K562 (cell line): ENCODE data around the gene LPXN. TPM values are rescaled to one million over a fixed set of nuclear protein-coding genes. Genes with fewer than 3 reads are reported as not detected.
A peak's percentile ranks its signal among the peaks of the same experiment; 100 is the strongest.

ENCODE experiments used
- ATAC-seq: fragments of 200-7000 bp; cut with Tn5 transposase; 3 replicates; pipeline ENCODE4 v1.9.1; 2020; ENCODE audit warnings: moderate library complexity
- BruUV-seq: library from RNA; stranded (reverse); fragments of 400-500 nt; replicated peaks from 2 replicates; lab custom pipeline; 2021; lab: Mats Ljungman, UMichigan
- CTCF ChIA-PET: fragments of 300-600 bp; formaldehyde crosslinking; extraction: SDS; loops from one replicate; lab custom pipeline; 2021; ENCODE audit warnings: low intra/inter-chr PET ratio; lab: Yijun Ruan, JAX
- POLR2A ChIA-PET: fragments of 300-600, 350-650 bp; sonication (Branson Sonifier 250); formaldehyde crosslinking; extraction: SDS; loops from one replicate; lab custom pipeline; 2021; ENCODE audit warnings: antibody characterized with exemption, inconsistent platforms; lab: Yijun Ruan, JAX
- DNase-seq, 4 experiments: peaks; one replicate each; pipeline versions ENCODE4 v3.0.0 to v3.0.0-alpha.2; 2011 to 2018; ENCODE audit warnings: low spot score in 3 of 4, mixed read lengths in 3 of 4; ENCODE audit errors: extremely low read depth in 1 of 4
- FAIRE-seq: peaks from 2 replicates; lab custom pipeline; 2011; peaks lifted over from hg19 to GRCh38; lab: Jason Lieb, UNC
- H2AFZ ChIP-seq: 2 replicates; pipeline ENCODE4 v1.6.0; 2011; ENCODE audit warnings: low read depth, low read length, control low read depth, inconsistent platforms
- H3K27ac ChIP-seq: fragments of 200-600 bp; 3 replicates; pipeline ENCODE4 v1.8.0; 2011; ENCODE audit warnings: low read depth, mild to moderate bottlenecking, control low read depth, inconsistent platforms, low read length, moderate library complexity, mixed read lengths; ENCODE audit errors: extremely low read depth
- H3K27me3 ChIP-seq, 2 experiments: fragments of 300-600 bp in 1 of 2; 2 replicates in 1 of 2; 3 replicates in 1 of 2; pipeline versions ENCODE4 v1.6.0 to v1.8.0; 2011; ENCODE audit warnings: inconsistent platforms in 2 of 2, low read length in 2 of 2, mild to moderate bottlenecking in 1 of 2, mixed read lengths in 1 of 2, moderate library complexity in 1 of 2; ENCODE audit not compliant: control insufficient read depth in 2 of 2, insufficient read depth in 2 of 2
- H3K36me3 ChIP-seq: fragments of 300-600 bp; 3 replicates; pipeline ENCODE4 v1.8.0; 2011; ENCODE audit warnings: mild to moderate bottlenecking, low read length, inconsistent platforms; ENCODE audit not compliant: control insufficient read depth, insufficient read depth
- H3K4me1 ChIP-seq, 2 experiments: fragments of 200-600 bp in 1 of 2; replicated peaks in 1 of 2; 2 replicates in 1 of 2; 3 replicates in 1 of 2; pipeline versions ENCODE4 v1.5.1 to v1.8.0; 2011; ENCODE audit warnings: inconsistent platforms in 2 of 2, low read length in 2 of 2, mild to moderate bottlenecking in 1 of 2, mixed read lengths in 1 of 2, moderate library complexity in 1 of 2; ENCODE audit not compliant: control insufficient read depth in 2 of 2, insufficient read depth in 2 of 2
- H3K4me2 ChIP-seq: 2 replicates; pipeline ENCODE4 v1.6.1; 2011; ENCODE audit warnings: low read length, control low read depth, inconsistent platforms, mixed read lengths; ENCODE audit not compliant: insufficient read depth
- H3K4me3 ChIP-seq: fragments of 200-600 bp; sonication (generic), shearing (Covaris generic); 2 replicates; pipeline ENCODE4 v1.5.1; 2016; ENCODE audit warnings: control low read depth, inconsistent platforms
- H3K79me2 ChIP-seq: fragments of 200-600 bp; 3 replicates; pipeline ENCODE4 v1.8.0; 2011; ENCODE audit warnings: low read length, inconsistent platforms; ENCODE audit not compliant: control insufficient read depth, insufficient read depth
- H3K9ac ChIP-seq, 2 experiments: 2 replicates each; pipeline versions ENCODE4 v1.6.0 to v1.6.1; 2011; ENCODE audit warnings: low read depth in 2 of 2, low read length in 2 of 2, control low read depth in 1 of 2, inconsistent platforms in 1 of 2, mild to moderate bottlenecking in 1 of 2, mixed read lengths in 1 of 2; ENCODE audit not compliant: insufficient read depth in 1 of 2
- H3K9me1 ChIP-seq: one replicate; pipeline ENCODE4 v1.6.0; 2011; ENCODE audit warnings: inconsistent platforms, mild to moderate bottlenecking, low read length, moderate library complexity; ENCODE audit not compliant: control insufficient read depth, insufficient read depth
- H3K9me3 ChIP-seq: replicated peaks from 2 replicates; pipeline ENCODE4 v1.5.1; 2011; ENCODE audit warnings: low read depth, low read length, inconsistent platforms; ENCODE audit not compliant: control insufficient read depth, insufficient read depth
- H4K20me1 ChIP-seq: replicated peaks from 2 replicates; pipeline ENCODE4 v1.6.1; 2011; ENCODE audit warnings: low read length, inconsistent platforms, mixed read lengths; ENCODE audit not compliant: control insufficient read depth, insufficient read depth
- CGGBP1 ChIP-seq: fragments of 250-450 bp; sonication (Bioruptor Pico); IDR thresholded peaks from 2 replicates; pipeline ENCODE4 v1.9.0; 2021; ENCODE audit warnings: mild to moderate bottlenecking
- CREBBP ChIP-seq: IDR thresholded peaks from one replicate; pipeline ENCODE4 v1.6.1; 2012; ENCODE audit warnings: low read depth, mild to moderate bottlenecking, control low read depth, inconsistent platforms, low read length
- HDAC3 ChIP-seq: fragments of 450-650 bp; IDR thresholded peaks from 2 replicates; pipeline ENCODE4 v1.6.1; 2018; ENCODE audit warnings: borderline replicate concordance, mild to moderate bottlenecking, moderate library complexity; ENCODE audit not compliant: partially characterized antibody
- MAX ChIP-seq: sonication (generic); formaldehyde crosslinking; IDR thresholded peaks from 2 replicates; pipeline ENCODE4 v1.9.0; 2022; ENCODE audit warnings: mild to moderate bottlenecking, missing genetic modification reagents
- MTA1 ChIP-seq: fragments of 450-650 bp; IDR thresholded peaks from 2 replicates; pipeline ENCODE4 v1.6.1; 2017; ENCODE audit warnings: borderline replicate concordance
- NCOA4 ChIP-seq: fragments of 450-650 bp; IDR thresholded peaks from 2 replicates; pipeline ENCODE4 v1.6.1; 2018; ENCODE audit warnings: mild to moderate bottlenecking; ENCODE audit not compliant: partially characterized antibody
- POLR2AphosphoS5 ChIP-seq: IDR thresholded peaks from 2 replicates; pipeline ENCODE4 v1.6.1; 2011; ENCODE audit warnings: mild to moderate bottlenecking, low read depth, low read length, moderate library complexity; ENCODE audit not compliant: control insufficient read depth, insufficient read depth
- RAD21 ChIP-seq, 2 experiments: fragments of 250-450 bp in 1 of 2; fragments of 450-650 bp in 1 of 2; sonication (Bioruptor Pico) in 1 of 2; formaldehyde crosslinking in 1 of 2; IDR thresholded peaks in 1 of 2; conservative IDR thresholded peaks in 1 of 2; 2 replicates each; pipeline versions ENCODE4 v1.4.0 to v1.8.0; 2020 to 2022; ENCODE audit warnings: mild to moderate bottlenecking in 2 of 2, moderate library complexity in 1 of 2
- RUNX1 ChIP-seq: sonication (generic); IDR thresholded peaks from 2 replicates; pipeline ENCODE4 v1.6.1; 2016; ENCODE audit warnings: antibody characterized with exemption, low read depth
- WHSC1 ChIP-seq: IDR thresholded peaks from one replicate; pipeline ENCODE4 v1.6.1; 2012; ENCODE audit warnings: low read length, control low read depth, inconsistent platforms
- WGBS: fragments of 100-300 bp; shearing (Covaris generic); methylation state at CpG from one replicate; pipeline ENCODE4 v1.1.6; 2016; ENCODE audit warnings: low coverage, mixed read lengths; ENCODE audit not compliant: insufficient coverage; ENCODE audit errors: missing lambda C conversion rate; 5-methylcytosine and 5-hydroxymethylcytosine counted together
- in situ Hi-C: fragments of 300-500 bp; cut with MboI; formaldehyde crosslinking; loops from 4 replicates; pipeline ENCODE4 v1.15.0; 2018; ENCODE audit warnings: inconsistent platforms, mixed read lengths
- intact Hi-C: fragments of 100-400 bp; cut with micrococcal nuclease; formaldehyde crosslinking; loops from 2 replicates; pipeline ENCODE4 v1.14.2; 2022
- polyA plus RNA-seq, 8 experiments: library from polyadenylated mRNA; depleted of rRNA in 4 of 8; stranded (reverse) in 5 of 8; unstranded in 3 of 8; fragments of >200 nt; fragmentation: Nextera tagmentation in 2 of 8; fragmentation: Illumina TruSeq in 1 of 8; extraction: Ambion mirVana in 2 of 8; extraction: Trizol in 1 of 8; gene quantifications; 2 replicates each; pipeline versions ENCODE4 v1.2.1 to v1.2.3, GENCODE V29; 2011 to 2014; ENCODE audit warnings: inconsistent platforms in 1 of 8, missing spikeins in 1 of 8
- total RNA-seq, 7 experiments: library from RNA; depleted of rRNA in 6 of 7; stranded (reverse); fragments of >200 nt in 6 of 7; fragmentation: Illumina TruSeq in 2 of 7; extraction: Trizol in 2 of 7; gene quantifications; 2 replicates each; pipeline versions ENCODE4 v1.2.1 to v1.2.3, GENCODE V29; 2011 to 2021; ENCODE audit warnings: low replicate concordance in 1 of 7
- TF ChIP-seq, protein P1 (sequence below), 3 experiments: IDR thresholded peaks in 2 of 3; conservative IDR thresholded peaks in 1 of 3; 2 replicates each; pipeline ENCODE4 v1.5.1; 2011 to 2012; ENCODE audit warnings: low read length in 3 of 3, mild to moderate bottlenecking in 3 of 3, control low read depth in 2 of 3, improper control_type of control experiment in 1 of 3, inconsistent platforms in 1 of 3, low read depth in 1 of 3, mixed read lengths in 1 of 3, moderate library complexity in 1 of 3; ENCODE audit not compliant: insufficient read depth in 2 of 3

LPXN gene
- total and polyA plus RNA-seq, 9 of the 15 experiments (the other 6 are each of a cell fraction or from before 2014, with no cell fraction given): 0.73 to 3.1 (median 2.0) TPM

DNA sequence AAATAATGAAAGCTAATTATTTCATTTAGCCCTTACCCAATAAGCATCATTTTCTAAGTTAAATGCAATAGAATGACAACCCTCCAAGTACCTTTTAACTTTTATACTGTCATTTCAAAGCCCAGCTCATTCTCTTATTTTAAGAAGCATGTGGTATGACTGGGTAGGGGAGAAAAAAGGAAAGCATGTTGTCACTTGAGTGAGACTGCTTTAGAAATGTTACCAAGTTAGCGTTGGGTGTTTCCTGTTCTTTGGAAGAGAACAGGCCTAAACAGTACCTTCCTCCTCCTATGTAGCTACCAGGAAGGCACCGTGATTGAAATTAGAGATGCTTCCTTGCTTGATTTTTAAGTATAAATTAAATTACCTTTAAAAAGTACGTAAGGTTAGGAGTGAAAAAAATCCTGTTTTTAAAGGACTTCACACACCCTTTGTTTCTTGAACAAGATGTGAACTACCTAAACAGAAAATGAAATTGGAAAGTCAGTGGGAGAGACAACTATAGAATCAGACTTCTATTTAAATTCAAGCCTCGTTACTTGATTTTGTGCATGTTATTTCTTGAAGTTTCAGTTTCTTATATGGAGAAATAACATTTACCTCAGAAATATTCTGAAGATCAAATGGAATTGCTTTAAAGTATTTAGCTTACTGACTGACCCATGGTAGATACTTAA is 46.1 kb upstream of the LPXN start (continued):
- TF ChIP-seq MTA1 (no peak), CREBBP (no peak), CGGBP1 (CRISPR knock-in tag) (no peak), WHSC1 (no peak)

DNA sequence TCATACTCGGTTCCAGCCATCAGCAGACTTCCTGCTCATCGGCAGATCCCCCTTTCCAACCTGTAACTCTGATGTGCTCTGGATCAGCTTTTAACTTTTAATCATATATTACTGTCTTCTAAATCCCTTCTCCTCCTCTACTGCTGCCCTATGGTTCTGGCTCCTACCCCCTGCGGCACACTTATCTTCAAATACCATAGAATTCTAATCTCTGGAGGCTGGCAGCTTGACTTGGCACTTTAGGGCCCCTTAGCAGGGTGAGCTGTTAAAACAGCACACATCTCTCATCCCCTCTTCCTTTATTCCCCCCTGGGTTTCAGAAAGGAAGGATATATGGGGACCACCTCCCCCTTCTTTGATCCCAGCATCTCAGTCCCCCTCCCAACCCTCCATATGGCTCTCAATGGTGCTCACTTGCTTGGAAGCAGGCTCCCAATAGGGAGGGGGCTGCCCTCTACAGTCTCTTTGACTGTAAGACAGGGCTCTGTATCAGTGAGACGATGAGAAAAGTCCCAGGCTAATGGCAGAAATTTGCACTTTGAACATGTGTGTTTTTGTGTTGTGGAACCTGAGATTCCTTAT is 42.4 kb upstream of the LPXN start:
- H2AFZ ChIP-seq: no peak overlapping the region
- H4K20me1 ChIP-seq: no peaks in the 10 kb centered on the region
- intact Hi-C loops (no loop called here), in situ Hi-C loops (no loop called here)
- H3K4me2 ChIP-seq: no peak overlapping the region
- no peak overlapping the region for H3K27ac ChIP-seq
- no TSS peak for BruUV-seq
- H3K4me1 ChIP-seq: no peaks in the 10 kb centered on the region
- ChIA-PET CTCF (interaction anchor here (0.6 to 0.7 kb wide), 3 partner anchors 39 to 325 kb away, joined by 3 to 4 read pairs (median 3); no protein-coding TSS in a partner anchor), POLR2A (interaction anchor here (0.7 to 1.0 kb wide), 2 partner anchors 11 to 28 kb away, joined by 3 to 4 read pairs; no protein-coding TSS in a partner anchor)
- H3K9me1 ChIP-seq: no peaks in the 10 kb centered on the region
- H3K36me3 ChIP-seq: peaks cover 98% of the 10 kb centered on the region
- ATAC-seq (peak; percentile 88), FAIRE-seq (no peak), DNase-seq (peak in 1 of 4 experiments; percentile 14)
- no peaks in the 10 kb centered on the region for H3K9me3 ChIP-seq
- no peak overlapping the region for H3K4me3 ChIP-seq
- H3K27me3 ChIP-seq: no peaks in the 10 kb centered on the region
- 98% methylated on average over 4 of the region's 4 CpGs for WGBS
- peaks cover 6% of the 10 kb centered on the region; the same call in 2 of the 3 replicates for H3K79me2 ChIP-seq
- TF ChIP-seq POLR2AphosphoS5: peak; percentile 27; the same call in 1 of the 2 replicates
- TF ChIP-seq, protein P1, sequence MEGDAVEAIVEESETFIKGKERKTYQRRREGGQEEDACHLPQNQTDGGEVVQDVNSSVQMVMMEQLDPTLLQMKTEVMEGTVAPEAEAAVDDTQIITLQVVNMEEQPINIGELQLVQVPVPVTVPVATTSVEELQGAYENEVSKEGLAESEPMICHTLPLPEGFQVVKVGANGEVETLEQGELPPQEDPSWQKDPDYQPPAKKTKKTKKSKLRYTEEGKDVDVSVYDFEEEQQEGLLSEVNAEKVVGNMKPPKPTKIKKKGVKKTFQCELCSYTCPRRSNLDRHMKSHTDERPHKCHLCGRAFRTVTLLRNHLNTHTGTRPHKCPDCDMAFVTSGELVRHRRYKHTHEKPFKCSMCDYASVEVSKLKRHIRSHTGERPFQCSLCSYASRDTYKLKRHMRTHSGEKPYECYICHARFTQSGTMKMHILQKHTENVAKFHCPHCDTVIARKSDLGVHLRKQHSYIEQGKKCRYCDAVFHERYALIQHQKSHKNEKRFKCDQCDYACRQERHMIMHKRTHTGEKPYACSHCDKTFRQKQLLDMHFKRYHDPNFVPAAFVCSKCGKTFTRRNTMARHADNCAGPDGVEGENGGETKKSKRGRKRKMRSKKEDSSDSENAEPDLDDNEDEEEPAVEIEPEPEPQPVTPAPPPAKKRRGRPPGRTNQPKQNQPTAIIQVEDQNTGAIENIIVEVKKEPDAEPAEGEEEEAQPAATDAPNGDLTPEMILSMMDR (IDR thresholded peaks at IDR 0.05 in 2 of 3, conservative IDR thresholded peaks at IDR 0.05 in 1 of 3; ENCODE audit: insufficient read depth in 2 of 3, low read depth in 1 of 3, low read length in 3 of 3): peak; percentile 25 to 29 (median 25); a peak in 4 of 6 replicates
- peak in 1 of 2 experiments; percentile 40; a peak in 2 of 4 replicates for TF ChIP-seq RAD21 (CRISPR knock-in tag; conservative IDR thresholded peaks at IDR 0.05 in 1 of 2, IDR thresholded peaks at IDR 0.05 in 1 of 2)
- TF ChIP-seq NCOA4: no peak
- no peak for TF ChIP-seq MAX (CRISPR knock-in tag)
- TF ChIP-seq RUNX1: no peak
- no peak for TF ChIP-seq HDAC3
- no peak overlapping the region for H3K9ac ChIP-seq
